ENCODE data around the gene PARP6. TPM values are rescaled to one million over a fixed set of nuclear protein-coding genes. Genes with fewer than 3 reads are reported as not detected.

PARP6 gene
- total RNA-seq, 5 donors from 2014 or later (not counting 1 experiment from before 2014, with no cell fraction given), result 94.4 to 132 (median 101) TPM

- Histone ChIP-seq H3K36me3 (ENCODE audit: control insufficient read depth in 2 of 2, extremely low read depth in 1 of 2, insufficient read depth in 1 of 2, low read length in 1 of 2) (peaks cover 18 to 56% of the 10 kb centered on the region in 2 donors), H3K27me3 (replicated peaks in 1 of 2; ENCODE audit: control insufficient read depth in 2 of 2, extremely low read depth in 1 of 2, insufficient read depth in 2 of 2, low read length in 1 of 2) (no peaks in the 10 kb centered on the region), H3K4me1 (ENCODE audit: control insufficient read depth in 1 of 2, extremely low read depth in 1 of 2, insufficient read depth in 2 of 2, low read length in 2 of 2) (no peaks in the 10 kb centered on the region), H3K4me3 (ENCODE audit: control insufficient read depth in 1 of 2, extremely low read depth in 1 of 2, low read length in 1 of 2) (no peak overlapping the region), H3K9me3 (no peaks in the 10 kb centered on the region), H3K27ac (ENCODE audit: low read length) (no peak overlapping the region)
- CTCF ChIA-PET, result no interaction called here
- 100% methylated on average over 1 of the region's 1 CpG for WGBS (ENCODE audit: insufficient coverage)
- DNase-seq, result no peak
- peaks cover 48% of the 10 kb centered on the region for H3K36me3 Mint-ChIP-seq
- no peaks in the 10 kb centered on the region for H3K27me3 Mint-ChIP-seq
- no peaks in the 10 kb centered on the region for H3K9me3 Mint-ChIP-seq
- no peak overlapping the region for H3K27ac Mint-ChIP-seq
- POLR2A ChIA-PET, result no interaction called here
- no peaks in the 10 kb centered on the region for H3K4me1 Mint-ChIP-seq
- no peak for ATAC-seq (replicated peaks in 1 of 4)
- no peak overlapping the region for H3K4me3 Mint-ChIP-seq
These were observed 23.8 kb downstream of the PARP6 start for GRCh38 chr15:72248514-72248913.

- H3K27ac ChIP-seq (ENCODE audit: low read length), result no peak overlapping the region
- H3K9me3 Mint-ChIP-seq, result no peaks in the 10 kb centered on the region
- H3K36me3 ChIP-seq (ENCODE audit: control insufficient read depth in 2 of 2, extremely low read depth in 1 of 2, insufficient read depth in 1 of 2, low read length in 1 of 2), result peaks cover 19 to 37% of the 10 kb centered on the region in 2 donors
These were observed 29.5 kb downstream of the PARP6 start for GRCh38 chr15:72242775-72243370.

GRCh38 chr15:72239652-72240051 is 32.7 kb downstream of the PARP6 start:
- CTCF ChIA-PET, result interaction anchor here in 1 of 2 donors (0.5 to 0.6 kb wide), 4 partner anchors 65 to 1397 kb away, joined by 3 to 4 read pairs (median 4); no protein-coding TSS in a partner anchor
- no peak for ATAC-seq (replicated peaks in 1 of 4)
- peaks cover 15 to 29% of the 10 kb centered on the region in 2 donors for H3K36me3 ChIP-seq (ENCODE audit: control insufficient read depth in 2 of 2, extremely low read depth in 1 of 2, insufficient read depth in 1 of 2, low read length in 1 of 2)
- H3K27ac ChIP-seq (ENCODE audit: low read length), result no peak overlapping the region
- peaks cover 4 to 11% of the 10 kb centered on the region in 2 experiments for H3K4me1 ChIP-seq (ENCODE audit: control insufficient read depth in 1 of 2, extremely low read depth in 1 of 2, insufficient read depth in 2 of 2, low read length in 2 of 2)
- no peaks in the 10 kb centered on the region for H3K27me3 ChIP-seq (replicated peaks in 1 of 2; ENCODE audit: control insufficient read depth in 2 of 2, extremely low read depth in 1 of 2, insufficient read depth in 2 of 2, low read length in 1 of 2)
- Mint-ChIP-seq H3K4me3 (no peak overlapping the region), H3K4me1 (peaks cover 12 to 19% (median 15%) of the 10 kb centered on the region in 3 donors), H3K27ac (peak overlapping the region in 1 of 2 donors; percentile 20), H3K36me3 (peaks cover 25% of the 10 kb centered on the region), H3K27me3 (no peaks in the 10 kb centered on the region), H3K9me3 (no peaks in the 10 kb centered on the region)
- POLR2A ChIA-PET, result interaction anchor here (0.6 kb wide), 4 partner anchors 12 to 577 kb away, joined by 5 to 7 read pairs (median 6); no protein-coding TSS in a partner anchor
- H3K9me3 ChIP-seq, result no peaks in the 10 kb centered on the region
- no peak overlapping the region for H3K4me3 ChIP-seq (ENCODE audit: control insufficient read depth in 1 of 2, extremely low read depth in 1 of 2, low read length in 1 of 2)
- DNase-seq, result no peak

More at GRCh38 chr15:72242775-72243370, 29.5 kb downstream of the PARP6 start:
- 92% methylated on average over 1 of the region's 2 CpGs for WGBS (ENCODE audit: insufficient coverage)
- no peaks in the 10 kb centered on the region for H3K27me3 Mint-ChIP-seq
- DNase-seq (no peak), ATAC-seq (replicated peaks in 1 of 4) (no peak)
- peaks cover under 1 to 4% (median 1%) of the 10 kb centered on the region in 3 donors for H3K4me1 Mint-ChIP-seq
- peaks cover 25% of the 10 kb centered on the region for H3K36me3 Mint-ChIP-seq
- Histone ChIP-seq H3K4me3 (ENCODE audit: control insufficient read depth in 1 of 2, extremely low read depth in 1 of 2, low read length in 1 of 2) (no peak overlapping the region), H3K4me1 (ENCODE audit: control insufficient read depth in 1 of 2, extremely low read depth in 1 of 2, insufficient read depth in 2 of 2, low read length in 2 of 2) (no peaks in the 10 kb centered on the region), H3K9me3 (no peaks in the 10 kb centered on the region), H3K27me3 (replicated peaks in 1 of 2; ENCODE audit: control insufficient read depth in 2 of 2, extremely low read depth in 1 of 2, insufficient read depth in 2 of 2, low read length in 1 of 2) (no peaks in the 10 kb centered on the region)
- no peak overlapping the region for H3K4me3 Mint-ChIP-seq
- ChIA-PET POLR2A (no interaction called here), CTCF (no interaction called here)
- peak overlapping the region in 1 of 2 donors; percentile 7 for H3K27ac Mint-ChIP-seq

- Mint-ChIP-seq H3K27ac (no peak overlapping the region), H3K27me3 (no peaks in the 10 kb centered on the region), H3K36me3 (peaks cover 18% of the 10 kb centered on the region), H3K4me1 (peaks cover 12 to 24% (median 15%) of the 10 kb centered on the region in 3 donors), H3K4me3 (no peak overlapping the region), H3K9me3 (no peaks in the 10 kb centered on the region)
- ATAC-seq (replicated peaks in 1 of 4), result no peak
- Histone ChIP-seq H3K4me3 (ENCODE audit: control insufficient read depth in 1 of 2, extremely low read depth in 1 of 2, low read length in 1 of 2) (no peak overlapping the region), H3K27me3 (replicated peaks in 1 of 2; ENCODE audit: control insufficient read depth in 2 of 2, extremely low read depth in 1 of 2, insufficient read depth in 2 of 2, low read length in 1 of 2) (no peaks in the 10 kb centered on the region), H3K4me1 (ENCODE audit: control insufficient read depth in 1 of 2, extremely low read depth in 1 of 2, insufficient read depth in 2 of 2, low read length in 2 of 2) (peaks cover 4 to 11% of the 10 kb centered on the region in 2 experiments), H3K27ac (ENCODE audit: low read length) (no peak overlapping the region), H3K36me3 (ENCODE audit: control insufficient read depth in 2 of 2, extremely low read depth in 1 of 2, insufficient read depth in 1 of 2, low read length in 1 of 2) (peaks cover 15 to 26% of the 10 kb centered on the region in 2 donors), H3K9me3 (no peaks in the 10 kb centered on the region)
- no peak for DNase-seq
- ChIA-PET POLR2A (no interaction called here), CTCF (interaction anchor here in 1 of 2 donors (0.7 kb wide), 1 partner anchor 830 kb away, joined by 3 read pairs; no protein-coding TSS in a partner anchor)
- WGBS (ENCODE audit: insufficient coverage), result no CpG with 5 or more reads among the region's 3 CpGs
These were observed 33.8 kb downstream of the PARP6 start for GRCh38 chr15:72238586-72238985.

GRCh38 chr15:72237853-72238224 is 34.5 kb downstream of the PARP6 start:
- Histone ChIP-seq H3K4me1 (ENCODE audit: control insufficient read depth in 1 of 2, extremely low read depth in 1 of 2, insufficient read depth in 2 of 2, low read length in 2 of 2) (peaks cover 5 to 14% of the 10 kb centered on the region in 2 experiments), H3K27ac (ENCODE audit: low read length) (no peak overlapping the region), H3K36me3 (ENCODE audit: control insufficient read depth in 2 of 2, extremely low read depth in 1 of 2, insufficient read depth in 1 of 2, low read length in 1 of 2) (peaks cover 15 to 22% of the 10 kb centered on the region in 2 donors), H3K9me3 (no peaks in the 10 kb centered on the region), H3K4me3 (ENCODE audit: control insufficient read depth in 1 of 2, extremely low read depth in 1 of 2, low read length in 1 of 2) (no peak overlapping the region), H3K27me3 (replicated peaks in 1 of 2; ENCODE audit: control insufficient read depth in 2 of 2, extremely low read depth in 1 of 2, insufficient read depth in 2 of 2, low read length in 1 of 2) (no peaks in the 10 kb centered on the region)
- no CpG with 5 or more reads among the region's 1 CpG for WGBS (ENCODE audit: insufficient coverage)
- DNase-seq (no peak), ATAC-seq (replicated peaks in 1 of 4) (no peak)
- H3K27me3 Mint-ChIP-seq, result no peaks in the 10 kb centered on the region
- H3K36me3 Mint-ChIP-seq, result peaks cover 15% of the 10 kb centered on the region
- peaks cover 15 to 26% (median 19%) of the 10 kb centered on the region in 3 donors for H3K4me1 Mint-ChIP-seq
- H3K9me3 Mint-ChIP-seq, result no peaks in the 10 kb centered on the region
- ChIA-PET CTCF (no interaction called here), POLR2A (interaction anchor here in 1 of 2 donors (0.6 kb wide), 1 partner anchor 11 kb away, joined by 3 read pairs; no protein-coding TSS in a partner anchor)
- peak overlapping the region in 1 of 2 donors; percentile 68 for H3K27ac Mint-ChIP-seq
- H3K4me3 Mint-ChIP-seq, result no peak overlapping the region

- peaks cover 15 to 16% of the 10 kb centered on the region in 2 donors for H3K36me3 ChIP-seq (ENCODE audit: control insufficient read depth in 2 of 2, extremely low read depth in 1 of 2, insufficient read depth in 1 of 2, low read length in 1 of 2)
- no peak overlapping the region for H3K4me3 Mint-ChIP-seq
- ChIA-PET POLR2A (interaction anchor here in 1 of 2 donors (0.6 kb wide), 1 partner anchor 10 kb away, joined by 3 read pairs; no protein-coding TSS in a partner anchor), CTCF (no interaction called here)
- 20% methylated on average over 1 of the region's 3 CpGs for WGBS (ENCODE audit: insufficient coverage)
- H3K27ac Mint-ChIP-seq, result peak overlapping the region; percentile 55 to 68
- H3K27me3 Mint-ChIP-seq, result no peaks in the 10 kb centered on the region
- H3K4me3 ChIP-seq (ENCODE audit: control insufficient read depth in 1 of 2, extremely low read depth in 1 of 2, low read length in 1 of 2), result no peak overlapping the region
- H3K36me3 Mint-ChIP-seq, result peaks cover 10% of the 10 kb centered on the region
- H3K9me3 ChIP-seq, result no peaks in the 10 kb centered on the region
- H3K9me3 Mint-ChIP-seq, result no peaks in the 10 kb centered on the region
- H3K4me1 Mint-ChIP-seq, result peaks cover 21 to 32% (median 21%) of the 10 kb centered on the region in 3 donors
- peak; percentile 43 to 76 (median 68) for ATAC-seq (replicated peaks in 1 of 4)
- peaks cover 8 to 20% of the 10 kb centered on the region in 2 experiments for H3K4me1 ChIP-seq (ENCODE audit: control insufficient read depth in 1 of 2, extremely low read depth in 1 of 2, insufficient read depth in 2 of 2, low read length in 2 of 2)
- H3K27ac ChIP-seq (ENCODE audit: low read length), result no peak overlapping the region
- peak in 6 of 35 experiments; percentile 11 to 39 (median 26) for DNase-seq
- H3K27me3 ChIP-seq (replicated peaks in 1 of 2; ENCODE audit: control insufficient read depth in 2 of 2, extremely low read depth in 1 of 2, insufficient read depth in 2 of 2, low read length in 1 of 2), result no peaks in the 10 kb centered on the region
These were observed 35.1 kb downstream of the PARP6 start for GRCh38 chr15:72237029-72237852.

All from T-cell (primary cell).